ENCODE measurements around the gene GREM1. TPM values are rescaled to one million over a fixed set of nuclear protein-coding genes. Genes with fewer than 3 reads are reported as not detected.

Gene GREM1
- total RNA-seq, 1 experiment from 2014 or later = 79.4 TPM

DNA sequence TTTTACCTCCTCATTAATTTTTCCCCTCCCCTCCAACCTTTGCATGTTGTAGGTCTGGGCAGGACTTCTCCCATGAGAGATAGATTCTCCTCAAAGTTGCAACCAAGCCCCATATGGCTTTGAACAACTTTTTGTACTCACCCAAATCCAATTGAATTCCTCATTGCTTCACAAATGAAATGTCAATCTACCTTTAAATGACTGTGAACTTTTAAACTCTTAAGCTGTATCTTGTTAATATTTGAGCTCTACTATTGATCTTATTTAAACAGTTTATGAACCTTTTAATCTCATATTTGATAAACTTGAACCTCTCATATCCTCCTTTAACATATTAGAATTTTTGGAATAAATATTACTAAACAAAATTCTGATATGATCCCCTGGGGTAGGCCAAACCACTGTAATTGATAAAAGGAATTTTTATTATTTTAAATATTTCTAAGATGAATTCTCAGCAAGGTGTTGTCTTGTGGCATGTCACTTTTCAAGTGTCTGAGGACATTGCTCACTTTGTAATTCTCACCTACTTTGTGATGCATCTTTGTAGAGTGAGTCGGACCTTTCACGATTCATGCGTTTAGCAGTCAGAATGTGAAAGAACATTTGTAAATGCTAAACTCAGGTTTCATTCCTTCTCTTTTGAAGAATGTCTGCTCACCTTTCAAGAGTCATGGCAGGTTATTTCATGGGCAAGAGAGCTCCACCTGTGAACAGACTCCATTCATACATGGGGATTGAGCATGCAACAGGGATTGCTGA, 23.4 kb upstream of the GREM1 start:
- DNase-seq (ENCODE audit: low read depth) = no peak

DNA sequence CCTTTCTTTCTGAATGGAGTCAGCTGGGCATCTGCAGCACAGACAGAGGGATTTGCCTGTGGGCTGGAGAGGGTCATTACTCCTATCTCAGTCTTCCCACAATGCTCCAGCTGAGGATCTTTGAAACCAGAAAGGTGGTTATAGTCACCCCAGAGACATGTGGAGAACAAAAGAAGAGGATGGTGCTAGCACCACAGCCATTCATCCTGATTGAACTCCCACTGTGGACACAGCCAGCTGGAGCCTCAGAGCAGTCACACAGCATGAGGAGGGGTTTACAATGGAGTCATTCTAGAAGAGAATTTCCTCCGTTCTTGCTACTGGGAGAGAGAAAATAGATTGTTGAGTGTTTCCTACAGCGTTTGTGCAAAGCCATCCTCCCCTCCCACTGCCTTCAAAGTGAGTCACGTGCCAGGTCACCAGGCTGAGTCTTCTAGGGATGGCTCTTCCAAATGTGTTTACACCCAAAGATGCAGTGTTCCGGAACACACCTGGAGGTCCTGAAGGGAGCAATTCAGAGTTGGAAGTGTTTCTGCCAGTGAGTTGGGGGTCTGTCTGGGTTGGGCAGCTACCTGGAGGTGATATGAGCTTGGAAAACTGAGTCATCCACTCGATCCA, 18.9 kb upstream of the GREM1 start:
- peak; percentile 33 for DNase-seq (ENCODE audit: low read depth)

DNA sequence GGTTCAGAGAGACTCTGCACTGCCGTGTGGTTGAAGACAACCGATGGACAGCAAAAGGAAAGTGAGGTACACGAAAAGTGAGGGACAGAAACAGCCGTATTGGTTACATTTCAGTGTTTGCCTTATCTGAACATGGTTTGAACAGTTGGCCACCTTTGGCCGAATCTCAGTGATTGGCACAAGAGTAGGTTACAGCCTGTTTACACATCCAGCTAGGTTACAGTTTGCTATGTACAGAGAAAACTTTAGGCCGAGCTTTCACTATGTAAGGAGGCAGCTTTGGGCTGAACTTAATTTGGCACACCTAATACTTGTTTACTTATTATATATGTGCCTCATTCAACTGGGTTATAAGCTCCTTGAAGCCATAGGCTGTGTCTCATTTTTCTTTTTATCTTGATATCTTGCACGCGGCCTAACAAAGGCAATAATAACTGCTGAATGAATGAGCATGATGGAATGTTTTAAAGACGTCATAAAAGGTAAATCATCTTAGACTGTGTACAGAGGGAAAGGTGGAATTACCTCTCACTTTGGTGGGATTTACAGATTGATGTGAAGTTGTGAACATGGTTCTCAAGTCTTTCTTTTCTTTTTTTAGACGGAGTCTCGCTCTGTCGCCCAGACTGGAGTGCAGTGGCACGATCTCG, 17.2 kb upstream of the GREM1 start:
- DNase-seq (ENCODE audit: low read depth) = no peak

DNA sequence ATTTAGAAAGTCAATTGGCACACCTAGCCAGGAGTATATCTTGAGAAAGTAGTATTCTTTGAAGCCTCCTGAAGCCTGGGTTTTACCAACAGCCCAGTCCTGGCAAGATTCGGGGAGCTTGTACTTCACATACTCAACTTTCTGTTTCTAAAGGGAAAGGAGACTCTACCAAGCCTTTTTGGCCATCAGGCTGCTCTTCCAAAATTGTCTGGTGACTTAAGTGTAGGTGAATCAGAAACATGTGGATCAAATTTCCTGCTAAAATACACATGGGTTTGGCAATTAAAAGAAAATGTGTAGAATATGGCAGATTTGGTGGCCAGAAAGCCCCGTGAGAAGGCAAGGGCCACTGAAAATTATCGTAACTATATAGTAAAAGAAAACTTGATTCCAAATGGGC, 15.9 kb upstream of the GREM1 start:
- DNase-seq (ENCODE audit: low read depth) = peak; percentile 72

DNA sequence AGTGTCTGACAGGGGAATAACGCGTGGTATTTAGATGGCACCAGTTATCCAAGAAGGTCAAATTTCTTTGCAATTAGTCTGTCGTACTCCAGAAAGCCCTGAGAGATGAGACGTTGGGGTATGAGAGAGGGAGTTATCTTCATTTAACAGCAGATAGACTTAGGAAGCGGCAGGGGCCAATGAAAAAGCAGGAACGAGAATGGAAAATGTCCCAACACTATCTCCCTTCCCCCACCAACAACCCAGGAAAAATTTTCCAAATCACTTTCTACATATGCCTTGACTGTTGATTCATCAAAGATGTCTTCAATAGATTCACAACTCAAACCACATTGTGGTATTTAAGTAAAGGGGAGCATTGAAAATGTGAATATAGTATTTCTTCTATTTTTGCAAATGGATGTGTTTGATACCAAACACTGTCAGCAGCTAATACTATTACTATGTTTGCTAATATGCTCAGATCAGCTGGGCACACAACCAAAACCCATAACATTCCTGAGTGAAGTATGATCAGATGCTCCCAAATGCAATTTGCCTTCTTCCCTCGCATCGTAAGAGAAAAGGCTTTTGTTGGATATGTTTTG, 13.3 kb upstream of the GREM1 start:
- DNase-seq (ENCODE audit: low read depth) = peak; percentile 75

DNA sequence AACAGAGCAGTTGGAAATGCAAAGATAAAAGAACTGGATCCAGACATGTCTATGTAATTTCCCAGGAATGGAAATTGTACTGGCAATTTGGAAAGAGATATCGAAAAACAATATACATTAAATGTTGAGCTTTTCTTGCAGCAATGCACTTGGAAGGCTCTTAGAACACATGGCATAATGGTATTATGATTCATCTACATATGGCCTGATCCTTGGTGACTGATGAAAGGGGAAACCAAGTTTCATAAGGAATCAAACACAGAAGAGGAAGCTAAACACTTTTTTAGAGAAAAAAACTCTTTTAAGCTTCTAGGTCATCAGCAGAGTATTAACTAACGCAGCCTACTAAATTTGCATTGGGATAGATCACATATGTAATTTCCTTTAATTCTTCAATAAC, 12.4 kb upstream of the GREM1 start:
- peak; percentile 62 for DNase-seq (ENCODE audit: low read depth)

DNA sequence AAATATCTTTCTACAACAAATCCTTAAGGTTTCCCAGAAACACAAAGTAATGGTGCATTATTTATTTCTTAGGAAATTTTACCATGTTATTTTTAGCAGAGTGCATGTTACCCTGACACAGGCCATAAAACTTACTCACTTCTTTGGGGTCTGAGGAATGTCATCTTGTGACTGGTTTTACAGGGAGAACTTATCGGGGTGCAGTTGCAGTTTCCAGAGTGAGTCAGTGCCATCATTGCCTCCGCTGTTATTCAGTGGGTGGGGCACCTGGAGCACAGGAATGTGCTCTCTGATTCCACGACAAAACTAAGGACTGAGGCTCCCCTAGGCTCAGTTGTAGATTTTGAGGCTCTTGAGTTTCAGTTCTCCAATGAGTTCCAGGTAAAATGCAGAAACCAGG, 11.1 kb upstream of the GREM1 start:
- DNase-seq (ENCODE audit: low read depth) = peak; percentile 86

DNA sequence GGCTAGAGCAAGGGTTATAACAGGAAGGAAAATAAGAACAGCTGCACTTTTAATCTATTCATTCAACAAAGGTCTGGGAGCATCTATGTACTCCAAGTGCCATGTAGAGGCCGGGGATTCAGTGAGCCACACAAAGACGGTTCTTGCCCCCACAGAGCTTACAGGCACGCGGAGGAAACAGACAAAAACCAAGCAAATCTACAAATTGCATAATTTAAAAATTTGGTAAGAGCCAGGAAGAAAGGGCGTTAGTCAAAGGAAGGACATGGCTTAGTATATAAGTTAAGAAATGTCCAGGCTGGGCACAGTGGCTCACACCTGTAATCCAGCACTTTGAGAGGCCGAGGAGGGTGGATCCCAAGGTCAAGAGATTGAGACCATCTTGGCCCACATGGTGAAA, 10.4 kb upstream of the GREM1 start:
- DNase-seq (ENCODE audit: low read depth) = no peak

DNA sequence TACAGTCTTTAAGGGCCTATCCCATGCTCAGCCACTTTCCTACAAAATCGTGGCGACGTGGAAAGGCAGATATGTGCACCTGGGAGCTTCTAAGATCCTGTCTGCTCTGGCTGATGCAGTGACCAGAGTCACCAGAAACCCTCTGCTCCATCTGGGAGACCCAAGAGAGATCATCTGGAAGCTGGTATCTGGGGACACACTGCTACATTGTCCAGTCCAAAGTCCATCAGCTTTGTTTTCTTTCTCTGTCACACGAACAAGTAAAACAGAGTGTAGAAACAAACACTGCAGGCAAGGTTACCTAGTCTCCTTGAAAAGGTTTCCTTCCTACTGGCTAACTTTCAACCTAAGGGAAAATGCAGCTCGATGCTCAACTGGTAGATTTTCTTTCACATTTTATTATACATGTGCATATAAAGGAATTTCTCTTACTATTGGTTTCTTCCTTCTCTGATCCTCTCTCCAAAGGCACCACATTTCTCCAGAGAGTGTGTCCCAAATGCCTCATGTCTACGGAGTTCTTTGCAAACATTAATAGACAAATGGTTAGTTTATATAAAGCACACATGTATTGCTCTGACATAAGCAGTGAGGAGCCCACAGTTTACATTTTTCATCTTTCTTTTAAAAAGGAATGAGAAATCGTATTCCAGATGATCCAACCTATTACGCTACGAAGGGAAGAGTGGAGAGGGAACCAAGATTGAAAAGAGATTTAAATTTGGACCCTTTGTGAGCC, 8.3 kb upstream of the GREM1 start:
- no peak for DNase-seq (ENCODE audit: low read depth)

DNA sequence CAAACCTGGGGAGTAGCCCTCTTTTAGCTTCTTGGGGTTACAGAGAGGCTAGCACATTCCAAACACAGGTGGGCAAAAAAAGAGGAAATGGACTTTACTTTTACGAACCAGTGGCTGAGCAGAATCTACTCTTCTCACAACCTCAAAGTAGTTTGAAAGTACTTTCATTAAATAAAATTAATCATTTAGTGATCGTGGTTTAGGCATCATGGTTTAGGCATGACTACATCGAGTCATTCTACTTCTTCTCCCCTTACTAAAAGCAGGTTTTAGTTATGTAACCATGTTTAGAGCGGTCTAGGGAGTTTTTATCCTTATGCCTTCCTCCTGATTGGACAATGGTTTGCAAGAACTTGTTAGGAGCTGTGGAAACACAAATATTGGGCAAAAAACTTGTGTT, 2.5 kb upstream of the GREM1 start:
- DNase-seq (ENCODE audit: low read depth) = no peak

DNA sequence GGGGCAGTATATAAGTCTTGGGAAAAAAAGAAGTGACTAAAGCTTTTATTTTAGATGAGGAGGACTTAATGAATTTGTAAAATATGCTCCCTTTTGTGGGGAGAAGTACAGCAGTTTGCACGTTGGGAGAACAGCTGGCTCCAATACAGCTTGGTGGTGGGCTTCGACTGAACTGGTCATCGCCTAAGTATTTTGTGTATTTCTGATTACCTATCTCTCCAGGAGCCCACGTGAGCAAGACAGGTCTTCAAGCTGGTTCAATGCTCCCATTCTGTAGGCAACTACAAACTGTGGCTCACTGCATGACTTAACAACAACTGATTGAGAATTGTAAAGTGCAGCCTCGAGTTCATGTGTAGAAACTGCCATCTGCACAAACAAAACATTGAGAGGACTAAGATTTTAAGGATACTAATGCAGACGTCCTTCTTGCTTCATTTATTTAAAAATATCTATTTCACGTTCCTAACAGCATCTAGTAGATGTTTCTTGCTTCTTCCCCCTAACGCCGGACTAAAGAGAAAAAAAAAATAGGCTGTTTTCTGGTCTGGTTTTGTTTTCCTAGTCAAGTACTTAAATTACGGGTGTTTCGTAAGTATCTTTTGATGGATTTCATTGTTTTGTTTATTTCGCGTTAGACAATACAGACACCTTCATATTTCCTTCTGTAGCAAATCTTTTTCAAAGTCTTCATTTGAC, 1.4 kb upstream of the GREM1 start:
- no peak for DNase-seq (ENCODE audit: low read depth)

DNA sequence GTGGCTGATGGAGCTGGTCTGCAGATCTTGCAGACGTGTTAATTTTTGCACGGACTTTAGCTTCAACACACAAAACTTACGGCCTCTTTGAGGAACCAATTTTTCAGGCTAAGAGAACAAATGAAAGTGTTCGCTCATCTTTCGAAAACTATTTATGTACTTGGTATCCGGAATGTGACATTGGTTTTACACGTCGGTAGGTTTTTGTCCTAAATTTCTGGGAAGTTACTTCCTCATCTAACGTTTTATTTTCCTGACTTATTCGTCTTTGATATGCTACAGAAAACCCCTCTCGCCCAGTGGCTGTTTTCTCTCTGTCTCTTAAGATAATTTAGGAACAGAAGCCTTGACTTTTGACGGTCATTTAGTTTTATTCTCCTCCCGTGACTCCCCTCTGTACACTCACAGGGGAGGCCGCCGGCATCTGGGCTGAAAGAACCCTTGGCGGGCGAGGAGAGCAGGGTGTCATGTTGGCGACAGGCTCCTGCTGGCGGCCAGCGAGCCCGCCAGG, 834 bp upstream of the GREM1 start:
- DNase-seq (ENCODE audit: low read depth) = no peak

DNA sequence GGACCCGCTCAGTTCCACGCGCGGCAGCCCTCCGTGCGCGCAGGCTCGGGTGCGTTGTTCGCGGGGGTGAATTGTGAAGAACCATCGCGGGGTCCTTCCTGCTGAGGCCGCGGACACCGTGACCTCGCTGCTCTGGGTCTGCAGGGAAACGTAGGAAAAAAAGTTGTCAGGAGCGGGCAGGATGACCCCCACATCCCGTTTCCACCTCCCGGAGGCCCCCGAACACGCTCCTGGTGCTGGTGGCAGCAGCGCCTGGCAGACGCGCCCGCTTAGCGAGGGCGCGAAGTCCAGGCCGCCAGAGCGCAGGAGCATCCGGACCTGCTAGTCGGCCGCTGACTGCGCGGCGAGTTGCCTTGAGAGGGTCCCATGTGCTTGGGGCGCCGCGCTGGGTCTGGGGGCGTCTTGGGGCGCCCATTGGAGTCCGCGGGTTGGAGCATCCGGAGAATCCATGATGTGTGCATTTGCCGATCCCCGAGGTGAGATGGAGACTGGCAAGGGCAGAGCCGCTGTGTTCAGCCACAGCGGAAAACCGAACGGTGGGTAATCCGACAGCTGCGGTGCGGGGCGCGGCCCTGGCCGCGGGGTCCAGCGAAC, 520 bp downstream of the GREM1 start:
- DNase-seq (ENCODE audit: low read depth) = peak; percentile 62

DNA sequence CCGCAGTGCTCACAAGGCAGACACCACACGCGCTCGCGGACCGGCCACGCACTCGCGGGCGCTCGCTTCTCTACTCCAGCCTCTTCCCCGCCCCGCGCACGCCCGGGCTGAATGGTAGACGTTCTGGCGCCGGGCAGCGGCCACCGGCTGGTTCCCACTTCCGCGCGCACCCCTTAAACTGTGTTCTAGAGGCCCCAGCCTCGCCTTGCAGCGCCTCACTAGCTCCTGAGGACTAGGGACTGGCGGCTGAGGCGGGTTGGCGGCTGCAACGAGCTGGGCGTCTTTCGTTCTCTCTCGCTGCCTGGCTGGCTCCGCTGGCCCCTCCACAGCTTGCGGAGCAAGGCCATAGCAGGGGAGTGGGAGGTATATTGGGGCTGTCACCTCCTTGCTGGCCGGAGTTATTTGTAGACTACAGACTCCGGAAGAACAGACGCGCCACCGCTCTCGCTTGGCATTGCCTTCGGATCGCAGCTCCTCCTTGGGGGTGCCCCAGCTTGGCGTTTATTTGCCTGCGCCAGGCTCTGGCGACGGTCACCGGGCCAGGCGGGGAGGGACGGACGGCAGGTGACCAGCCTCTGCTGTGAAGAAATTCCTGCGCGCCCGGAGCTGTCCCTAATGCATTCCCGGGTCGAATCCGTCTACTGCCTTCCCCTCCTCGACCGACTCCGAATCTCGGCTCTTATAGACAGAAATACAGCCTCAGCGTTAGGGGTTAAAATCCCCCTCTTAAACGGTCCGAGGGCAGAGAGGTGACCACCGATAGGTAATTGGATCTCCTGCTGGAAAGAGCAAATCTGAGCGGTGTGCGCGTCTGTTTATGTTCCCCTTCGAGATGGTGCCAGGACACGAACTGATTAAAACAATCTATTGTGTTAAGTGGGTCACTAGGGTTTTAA, 1.3 kb downstream of the GREM1 start:
- peak; percentile 39 for DNase-seq (ENCODE audit: low read depth)

DNA sequence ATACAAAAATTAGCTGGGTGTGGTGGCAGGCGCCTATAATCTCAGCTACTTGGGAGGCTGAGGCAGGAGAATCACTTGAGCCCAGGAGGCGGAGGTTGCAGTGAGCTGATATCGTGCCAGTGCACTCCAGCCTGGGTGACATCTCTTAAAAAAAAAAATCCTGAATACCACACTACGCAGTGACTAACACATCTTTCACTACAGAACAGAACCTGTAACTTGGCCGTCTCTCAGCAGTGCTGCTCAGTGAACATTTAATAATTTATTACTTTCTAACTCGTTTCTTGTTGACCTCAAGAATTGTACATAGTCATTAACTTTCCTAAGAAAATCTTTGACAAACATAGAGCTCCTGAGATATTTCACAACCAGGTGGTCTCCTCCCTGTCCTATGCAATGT, 3.8 kb downstream of the GREM1 start:
- peak; percentile 69 for DNase-seq (ENCODE audit: low read depth)

DNA sequence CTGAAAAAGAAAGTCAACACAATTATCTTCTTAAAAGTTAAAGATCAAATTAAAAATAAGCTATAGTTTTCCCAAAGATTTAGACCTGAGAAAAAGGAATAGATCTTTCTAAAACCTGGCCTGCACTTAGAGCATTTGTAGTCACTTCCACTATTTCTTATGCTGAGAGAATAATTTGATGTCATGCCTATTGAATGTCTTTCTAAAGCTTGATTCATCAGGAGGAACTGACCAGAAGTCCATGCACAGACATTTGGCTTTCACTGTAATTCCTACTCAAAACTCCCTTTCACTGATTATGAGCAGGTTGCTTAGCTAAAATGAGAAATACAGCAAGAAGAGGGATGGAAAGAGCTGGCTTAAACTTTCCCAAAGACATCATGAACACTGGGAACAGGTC, 4.3 kb downstream of the GREM1 start:
- no peak for DNase-seq (ENCODE audit: low read depth)

DNA sequence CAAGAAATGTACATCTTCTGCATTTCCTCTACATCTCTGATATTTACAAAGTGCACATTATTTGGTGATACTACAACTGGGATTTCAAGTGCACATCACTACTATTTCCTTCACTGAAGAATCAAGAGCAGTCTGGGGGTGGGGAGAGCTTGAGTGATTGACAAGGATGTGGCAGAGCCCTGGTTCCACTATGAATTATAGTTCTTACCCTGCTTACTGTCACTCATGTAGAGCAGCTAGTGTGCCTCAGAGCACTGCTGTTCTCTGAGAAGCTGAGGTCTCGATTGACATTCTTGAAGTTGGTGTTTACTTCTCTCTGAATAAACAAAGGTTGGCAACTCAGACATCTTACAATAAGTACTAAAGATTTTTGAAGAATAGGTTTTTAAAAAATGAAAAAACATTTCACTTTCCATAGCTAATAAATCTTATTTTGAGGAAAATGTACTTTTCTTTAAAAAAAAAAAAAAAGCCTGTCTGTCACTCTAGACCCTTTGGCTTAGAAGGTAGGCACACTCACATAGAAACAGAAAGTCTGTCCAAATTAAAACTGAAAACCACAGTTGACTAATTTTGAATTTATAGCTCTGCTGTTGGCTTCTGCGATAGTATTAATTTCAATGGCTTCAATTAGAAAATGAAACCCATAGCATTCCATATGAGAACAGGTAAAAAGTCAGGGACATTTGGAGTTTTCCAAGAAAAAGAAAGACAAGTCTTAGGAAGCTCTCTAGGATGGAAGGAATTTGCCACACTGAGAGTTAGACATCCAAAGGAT, 5.6 kb downstream of the GREM1 start:
- DNase-seq (ENCODE audit: low read depth) = no peak

DNA sequence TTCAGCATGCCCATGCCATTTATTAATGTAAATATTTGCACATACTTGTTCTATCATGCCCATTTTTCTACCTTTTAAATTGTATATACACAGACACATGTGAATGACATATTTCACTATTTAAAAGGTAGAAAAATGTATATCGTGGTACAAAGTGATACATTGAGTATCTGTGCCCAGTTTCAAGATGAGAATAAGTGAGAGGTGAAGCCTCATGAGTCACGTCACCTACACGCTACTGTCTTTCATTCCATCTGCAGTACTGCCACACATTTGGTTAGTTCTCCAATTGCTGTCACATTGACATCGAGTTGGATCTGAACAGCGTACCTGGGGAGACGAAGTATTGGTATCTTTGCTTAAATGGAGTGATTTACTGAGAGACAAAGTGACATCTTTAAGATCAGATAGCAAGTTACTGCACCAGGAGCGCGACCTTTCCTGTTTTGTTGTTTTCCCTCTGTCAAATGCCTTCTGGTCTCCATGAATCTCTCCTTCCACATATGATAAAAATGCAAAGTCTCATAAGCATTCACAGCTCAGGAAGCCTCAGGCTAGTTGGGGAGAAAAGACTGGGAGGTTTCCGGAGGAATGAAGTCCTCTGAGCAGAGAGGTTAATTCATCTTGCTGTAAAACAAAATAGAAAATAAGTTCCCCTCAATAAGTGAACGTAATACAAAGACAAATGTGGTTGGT, 12.0 kb downstream of the GREM1 start:
- DNase-seq (ENCODE audit: low read depth) = peak; percentile 32

Measured in RPMI7951 (cell line).